Ectodermal cell (in vitro differentiated cells): Measurements from ENCODE around the gene ADGRF5.

Experiments used
- H3K27ac ChIP-seq: 2 replicates; pipeline ENCODE4 v1.7.0; 2013; ENCODE audit warnings: mild to moderate bottlenecking, low read depth, low read length; ENCODE audit not compliant: insufficient read depth, poor library complexity, severe bottlenecking
- H3K27me3 ChIP-seq: 2 replicates; pipeline ENCODE4 v1.7.0; 2013; ENCODE audit warnings: mild to moderate bottlenecking, low read length; ENCODE audit not compliant: insufficient read depth, control insufficient read depth, poor library complexity, severe bottlenecking
- H3K36me3 ChIP-seq: one replicate; pipeline ENCODE4 v1.7.0; 2013; ENCODE audit warnings: low read length; ENCODE audit not compliant: control insufficient read depth, insufficient read depth
- H3K4me1 ChIP-seq: one replicate; pipeline ENCODE4 v1.7.0; 2013; ENCODE audit warnings: low read length; ENCODE audit not compliant: control insufficient read depth, insufficient read depth
- H3K4me3 ChIP-seq: 2 replicates; pipeline ENCODE4 v1.7.0; 2013; ENCODE audit warnings: low read depth, low read length, control low read depth; ENCODE audit not compliant: insufficient read depth
- H3K9me3 ChIP-seq: 2 replicates; pipeline ENCODE4 v1.7.0; 2013; ENCODE audit warnings: mild to moderate bottlenecking, low read length, moderate library complexity; ENCODE audit not compliant: control insufficient read depth
- WGBS, 2 experiments: methylation state at CpG; one replicate each; pipeline ENCODE4 v1.1.7; 2013; ENCODE audit warnings: missing lambda C conversion rate in 2 of 2; 5-methylcytosine and 5-hydroxymethylcytosine counted together

Gene ADGRF5

GRCh38 chr6:46932526-46933319, 11.0 kb upstream of the ADGRF5 start:
- Histone ChIP-seq H3K9me3 (no peaks in the 10 kb centered on the region), H3K36me3 (no peaks in the 10 kb centered on the region), H3K27me3 (no peaks in the 10 kb centered on the region), H3K4me1 (no peaks in the 10 kb centered on the region), H3K27ac (no peak overlapping the region), H3K4me3 (no peak overlapping the region)
- WGBS, 2 experiments = 91 to 95% methylated on average over 9 to 10 of the region's 10 CpGs

GRCh38 chr6:46931416-46931815, 9.7 kb upstream of the ADGRF5 start:
- Histone ChIP-seq H3K27ac (no peak overlapping the region), H3K4me3 (no peak overlapping the region), H3K27me3 (no peaks in the 10 kb centered on the region), H3K9me3 (no peaks in the 10 kb centered on the region), H3K4me1 (no peaks in the 10 kb centered on the region), H3K36me3 (no peaks in the 10 kb centered on the region)
- 88 to 95% methylated on average over 2 of the region's 2 CpGs for WGBS, 2 experiments

- Histone ChIP-seq H3K27me3 (no peaks in the 10 kb centered on the region), H3K4me3 (no peak overlapping the region), H3K4me1 (no peaks in the 10 kb centered on the region), H3K27ac (no peak overlapping the region), H3K36me3 (no peaks in the 10 kb centered on the region), H3K9me3 (no peaks in the 10 kb centered on the region)
- 86 to 98% methylated on average over 2 of the region's 2 CpGs for WGBS, 2 experiments
These were observed 8.6 kb upstream of the ADGRF5 start for GRCh38 chr6:46930331-46930730.

- Histone ChIP-seq H3K9me3 (no peaks in the 10 kb centered on the region), H3K36me3 (no peaks in the 10 kb centered on the region), H3K4me3 (no peak overlapping the region), H3K4me1 (no peaks in the 10 kb centered on the region), H3K27ac (no peak overlapping the region), H3K27me3 (no peaks in the 10 kb centered on the region)
- WGBS, 2 experiments = 97 to 100% methylated on average over 4 to 5 of the region's 5 CpGs
These were observed 5.3 kb upstream of the ADGRF5 start for GRCh38 chr6:46927066-46927465.

- H3K36me3 ChIP-seq = no peaks in the 10 kb centered on the region
- H3K4me3 ChIP-seq = no peak overlapping the region
- H3K27me3 ChIP-seq = no peaks in the 10 kb centered on the region
- H3K9me3 ChIP-seq = no peaks in the 10 kb centered on the region
- no peaks in the 10 kb centered on the region for H3K4me1 ChIP-seq
- 92 to 94% methylated on average over 6 of the region's 6 CpGs for WGBS, 2 experiments
- no peak overlapping the region for H3K27ac ChIP-seq
These were observed 4.7 kb upstream of the ADGRF5 start for GRCh38 chr6:46926481-46926880.

GRCh38 chr6:46925563-46926253, 4.0 kb upstream of the ADGRF5 start:
- Histone ChIP-seq H3K27me3 (no peaks in the 10 kb centered on the region), H3K4me1 (no peaks in the 10 kb centered on the region), H3K36me3 (no peaks in the 10 kb centered on the region), H3K27ac (no peak overlapping the region), H3K4me3 (no peak overlapping the region), H3K9me3 (no peaks in the 10 kb centered on the region)
- WGBS, 2 experiments = 83 to 87% methylated on average over 6 of the region's 6 CpGs

GRCh38 chr6:46923476-46923875, 1.7 kb upstream of the ADGRF5 start:
- Histone ChIP-seq H3K9me3 (no peaks in the 10 kb centered on the region), H3K4me1 (no peaks in the 10 kb centered on the region), H3K27ac (no peak overlapping the region), H3K4me3 (no peak overlapping the region), H3K27me3 (no peaks in the 10 kb centered on the region), H3K36me3 (no peaks in the 10 kb centered on the region)
- 93 to 95% methylated on average over 7 of the region's 7 CpGs for WGBS, 2 experiments

- H3K9me3 ChIP-seq = no peaks in the 10 kb centered on the region
- H3K4me1 ChIP-seq = no peaks in the 10 kb centered on the region
- no peaks in the 10 kb centered on the region for H3K36me3 ChIP-seq
- H3K27me3 ChIP-seq = no peaks in the 10 kb centered on the region
- H3K27ac ChIP-seq = no peak overlapping the region
- no peak overlapping the region for H3K4me3 ChIP-seq
- WGBS, 2 experiments = 88 to 90% methylated on average over 6 of the region's 6 CpGs
These were observed 679 bp downstream of the ADGRF5 start for GRCh38 chr6:46921059-46921458.

GRCh38 chr6:46918806-46919205, 2.9 kb downstream of the ADGRF5 start:
- no peaks in the 10 kb centered on the region for H3K27me3 ChIP-seq
- no peak overlapping the region for H3K4me3 ChIP-seq
- peaks cover 6% of the 10 kb centered on the region for H3K4me1 ChIP-seq
- no peaks in the 10 kb centered on the region for H3K9me3 ChIP-seq
- H3K36me3 ChIP-seq = no peaks in the 10 kb centered on the region
- no peak overlapping the region for H3K27ac ChIP-seq
- 94 to 98% methylated on average over 3 of the region's 3 CpGs for WGBS, 2 experiments

- no peak overlapping the region for H3K4me3 ChIP-seq
- WGBS, 2 experiments = 89 to 93% methylated on average over 3 of the region's 3 CpGs
- H3K27me3 ChIP-seq = no peaks in the 10 kb centered on the region
- no peaks in the 10 kb centered on the region for H3K36me3 ChIP-seq
- peaks cover 6% of the 10 kb centered on the region for H3K4me1 ChIP-seq
- no peaks in the 10 kb centered on the region for H3K9me3 ChIP-seq
- H3K27ac ChIP-seq = no peak overlapping the region
These were observed 4.7 kb downstream of the ADGRF5 start for GRCh38 chr6:46917002-46917545.
